Glutamatergic neuron (in vitro differentiated cells): ENCODE data around the gene ASCL5. TPM values are rescaled to one million over a fixed set of nuclear protein-coding genes. Genes with fewer than 3 reads are reported as not detected.

Experiments used
- DNase-seq: peaks from one replicate; pipeline ENCODE4 v3.0.0; 2022
- H3K27ac Mint-ChIP-seq: one replicate; pipeline ENCODE4 v1.8.0; 2020; ENCODE audit warnings: mild to moderate bottlenecking, mixed read lengths, inconsistent platforms; ENCODE audit not compliant: unreplicated experiment
- H3K27me3 Mint-ChIP-seq: one replicate; pipeline ENCODE4 v1.8.0; 2020; ENCODE audit warnings: mild to moderate bottlenecking, moderate library complexity, mixed read lengths, inconsistent platforms; ENCODE audit not compliant: unreplicated experiment
- H3K36me3 Mint-ChIP-seq: one replicate; pipeline ENCODE4 v1.8.0; 2020; ENCODE audit warnings: mild to moderate bottlenecking, mixed read lengths, inconsistent platforms; ENCODE audit not compliant: unreplicated experiment
- H3K4me1 Mint-ChIP-seq: one replicate; pipeline ENCODE4 v1.8.0; 2020; ENCODE audit warnings: mild to moderate bottlenecking, low read depth, mixed read lengths, inconsistent platforms; ENCODE audit not compliant: unreplicated experiment
- H3K4me3 Mint-ChIP-seq: one replicate; pipeline ENCODE4 v1.8.0; 2020; ENCODE audit warnings: mild to moderate bottlenecking, mixed read lengths, inconsistent platforms; ENCODE audit not compliant: unreplicated experiment
- H3K9me3 Mint-ChIP-seq: one replicate; pipeline ENCODE4 v1.8.0; 2020; ENCODE audit warnings: mild to moderate bottlenecking, moderate library complexity, mixed read lengths, inconsistent platforms; ENCODE audit not compliant: unreplicated experiment
- CTCF ChIP-seq: fragments of 200-600 bp; sonication (generic); IDR thresholded peaks from one replicate; pipeline ENCODE4 v1.5.0; 2021; ENCODE audit not compliant: partially characterized antibody, unreplicated experiment
- total RNA-seq: library from RNA; stranded (reverse); fragmentation: NEBNext Ultra II Directional; extraction: Animal tissue kit (Norgen Biotek cat#: 25700); gene quantifications from one replicate; pipeline ENCODE4 v1.2.1, GENCODE V29; 2021; ENCODE audit not compliant: unreplicated experiment

Gene ASCL5
- total RNA-seq, 1 donor from 2014 or later, result not detected

- no peak for TF ChIP-seq CTCF
- Mint-ChIP-seq H3K4me1 (peaks cover 10% of the 10 kb centered on the region), H3K4me3 (no peak overlapping the region), H3K27ac (no peak overlapping the region), H3K9me3 (peaks cover 7% of the 10 kb centered on the region), H3K36me3 (no peaks in the 10 kb centered on the region), H3K27me3 (peaks cover 13% of the 10 kb centered on the region)
- no peak for DNase-seq
Measured at GRCh38 chr1:201077116-201077515, 49.9 kb downstream of the ASCL5 start.

- DNase-seq, result no peak
- TF ChIP-seq CTCF, result no peak
- H3K4me1 Mint-ChIP-seq, result peaks cover 19% of the 10 kb centered on the region
- H3K27ac Mint-ChIP-seq, result no peak overlapping the region
- peaks cover 17% of the 10 kb centered on the region for H3K27me3 Mint-ChIP-seq
- H3K4me3 Mint-ChIP-seq, result no peak overlapping the region
- peaks cover 8% of the 10 kb centered on the region for H3K9me3 Mint-ChIP-seq
- no peaks in the 10 kb centered on the region for H3K36me3 Mint-ChIP-seq
Measured at GRCh38 chr1:201076092-201076491, 50.9 kb downstream of the ASCL5 start.

- Mint-ChIP-seq H3K36me3 (no peaks in the 10 kb centered on the region), H3K4me1 (peaks cover 26% of the 10 kb centered on the region), H3K4me3 (no peak overlapping the region), H3K9me3 (peaks cover 11% of the 10 kb centered on the region), H3K27ac (no peak overlapping the region), H3K27me3 (peaks cover 13% of the 10 kb centered on the region)
- no peak for TF ChIP-seq CTCF
- DNase-seq, result no peak
Measured at GRCh38 chr1:201074018-201074417, 53.0 kb downstream of the ASCL5 start.

- Mint-ChIP-seq H3K4me3 (no peak overlapping the region), H3K27me3 (peaks cover 13% of the 10 kb centered on the region), H3K27ac (no peak overlapping the region), H3K36me3 (no peaks in the 10 kb centered on the region), H3K9me3 (peaks cover 8% of the 10 kb centered on the region), H3K4me1 (peaks cover 26% of the 10 kb centered on the region)
- no peak for TF ChIP-seq CTCF
- no peak for DNase-seq
Measured at GRCh38 chr1:201072922-201073321, 54.1 kb downstream of the ASCL5 start.

GRCh38 chr1:201072149-201072548 lies 54.8 kb downstream of the ASCL5 start:
- Mint-ChIP-seq H3K9me3 (peaks cover 11% of the 10 kb centered on the region), H3K27me3 (peaks cover 11% of the 10 kb centered on the region), H3K4me3 (no peak overlapping the region), H3K36me3 (no peaks in the 10 kb centered on the region), H3K4me1 (peaks cover 26% of the 10 kb centered on the region), H3K27ac (no peak overlapping the region)
- no peak for DNase-seq
- no peak for TF ChIP-seq CTCF
